Astrocyte (in vitro differentiated cells and primary cell): ENCODE results near the gene AP3B1. TPM values are rescaled to one million over a fixed set of nuclear protein-coding genes. Genes with fewer than 3 reads are reported as not detected.

Source experiments
- DNase-seq: peaks from one replicate; pipeline ENCODE4 v3.0.0-alpha.2; 2010; ENCODE audit warnings: low read depth
- FAIRE-seq: peaks from 2 replicates; lab custom pipeline; 2011; peaks lifted over from hg19 to GRCh38; lab: Jason Lieb, UNC
- H2AFZ ChIP-seq: 2 replicates; pipeline ENCODE4 v1.6.0; 2012; ENCODE audit warnings: low read depth, low read length, inconsistent platforms
- H3K27ac ChIP-seq: 2 replicates; pipeline ENCODE4 v1.5.1; 2011; ENCODE audit warnings: low read depth, low read length, inconsistent platforms
- H3K27me3 ChIP-seq: 2 replicates; pipeline ENCODE4 v1.6.0; 2011; ENCODE audit warnings: low read length, inconsistent platforms; ENCODE audit not compliant: insufficient read depth
- H3K36me3 ChIP-seq: 2 replicates; pipeline ENCODE4 v1.5.1; 2011; ENCODE audit warnings: low read length, inconsistent platforms; ENCODE audit not compliant: insufficient read depth
- H3K4me1 ChIP-seq: 2 replicates; pipeline ENCODE4 v1.5.1; 2011; ENCODE audit warnings: low read length, inconsistent platforms; ENCODE audit not compliant: insufficient read depth
- H3K4me2 ChIP-seq: 2 replicates; pipeline ENCODE4 v1.6.0; 2012; ENCODE audit warnings: low read length, inconsistent platforms
- H3K4me3 ChIP-seq: 2 replicates; pipeline ENCODE4 v1.5.1; 2011; ENCODE audit warnings: low read depth, mild to moderate bottlenecking, low read length, inconsistent platforms; ENCODE audit not compliant: insufficient read depth
- H3K79me2 ChIP-seq: 2 replicates; pipeline ENCODE4 v1.6.0; 2012; ENCODE audit warnings: mild to moderate bottlenecking, low read length, inconsistent platforms; ENCODE audit not compliant: insufficient read depth
- H3K9ac ChIP-seq: 2 replicates; pipeline ENCODE4 v1.6.0; 2012; ENCODE audit warnings: mild to moderate bottlenecking, low read length, inconsistent platforms
- H3K9me3 ChIP-seq: 2 replicates; pipeline ENCODE4 v1.5.1; 2012; ENCODE audit warnings: low read depth, mild to moderate bottlenecking, low read length, inconsistent platforms; ENCODE audit not compliant: insufficient read depth
- H4K20me1 ChIP-seq: 2 replicates; pipeline ENCODE4 v1.6.0; 2012; ENCODE audit warnings: low read length, inconsistent platforms; ENCODE audit not compliant: insufficient read depth
- H3K27ac Mint-ChIP-seq: one replicate; pipeline ENCODE4 v1.8.0; 2021; ENCODE audit warnings: mild to moderate bottlenecking, mixed read lengths; ENCODE audit not compliant: unreplicated experiment
- H3K27me3 Mint-ChIP-seq: one replicate; pipeline ENCODE4 v1.8.0; 2021; ENCODE audit warnings: low read depth, mixed read lengths; ENCODE audit not compliant: unreplicated experiment
- H3K36me3 Mint-ChIP-seq: one replicate; pipeline ENCODE4 v1.8.0; 2021; ENCODE audit warnings: low read depth, mixed read lengths; ENCODE audit not compliant: unreplicated experiment
- H3K4me1 Mint-ChIP-seq: one replicate; pipeline ENCODE4 v1.8.0; 2021; ENCODE audit warnings: low read depth, mixed read lengths; ENCODE audit not compliant: unreplicated experiment
- H3K4me3 Mint-ChIP-seq: one replicate; pipeline ENCODE4 v1.8.0; 2021; ENCODE audit warnings: mild to moderate bottlenecking, moderate library complexity, mixed read lengths; ENCODE audit not compliant: unreplicated experiment
- H3K9me3 Mint-ChIP-seq: one replicate; pipeline ENCODE4 v1.8.0; 2021; ENCODE audit warnings: mild to moderate bottlenecking, mixed read lengths; ENCODE audit not compliant: unreplicated experiment
- CTCF ChIP-seq: IDR thresholded peaks from 2 replicates; pipeline ENCODE4 v1.5.1; 2011; ENCODE audit warnings: low read depth, mild to moderate bottlenecking, inconsistent platforms, low read length, moderate library complexity; ENCODE audit not compliant: insufficient read depth
- EZH2 ChIP-seq: IDR thresholded peaks from 2 replicates; pipeline ENCODE4 v1.6.1; 2012; ENCODE audit warnings: mild to moderate bottlenecking, low read length, inconsistent platforms; ENCODE audit not compliant: insufficient read depth
- total RNA-seq: library from RNA; stranded (reverse); gene quantifications from 2 replicates; pipeline ENCODE4 v1.2.1, GENCODE V29; 2021

The AP3B1 gene
- total RNA-seq, 1 donor from 2014 or later, result 64.8 TPM

GRCh38 chr5:77985247-77985646, 309.3 kb downstream of the AP3B1 start:
- H3K36me3 Mint-ChIP-seq, result peaks cover 2% of the 10 kb centered on the region
- no peak overlapping the region for H2AFZ ChIP-seq
- H3K9me3 ChIP-seq, result no peaks in the 10 kb centered on the region
- peaks cover 2% of the 10 kb centered on the region for H3K9me3 Mint-ChIP-seq
- no peak overlapping the region for H3K4me3 Mint-ChIP-seq
- no peak overlapping the region for H3K27ac Mint-ChIP-seq
- peaks cover 19% of the 10 kb centered on the region for H3K27me3 Mint-ChIP-seq
- no peak overlapping the region for H3K4me3 ChIP-seq
- H3K4me1 ChIP-seq, result no peaks in the 10 kb centered on the region
- no peaks in the 10 kb centered on the region for H4K20me1 ChIP-seq
- H3K79me2 ChIP-seq, result no peaks in the 10 kb centered on the region
- no peak for FAIRE-seq
- no peak overlapping the region for H3K9ac ChIP-seq
- peaks cover 21% of the 10 kb centered on the region for H3K27me3 ChIP-seq
- DNase-seq, result no peak
- H3K36me3 ChIP-seq, result no peaks in the 10 kb centered on the region
- TF ChIP-seq EZH2, result no peak
- no peak overlapping the region for H3K27ac ChIP-seq
- H3K4me1 Mint-ChIP-seq, result peaks cover 7% of the 10 kb centered on the region
- no peak overlapping the region for H3K4me2 ChIP-seq

GRCh38 chr5:77984587-77984986, 309.9 kb downstream of the AP3B1 start:
- Histone ChIP-seq H4K20me1 (no peaks in the 10 kb centered on the region), H3K79me2 (no peaks in the 10 kb centered on the region), H3K9ac (no peak overlapping the region), H3K27ac (no peak overlapping the region), H3K4me3 (no peak overlapping the region), H3K4me2 (no peak overlapping the region), H3K9me3 (no peaks in the 10 kb centered on the region), H3K36me3 (no peaks in the 10 kb centered on the region), H3K27me3 (peaks cover 21% of the 10 kb centered on the region), H2AFZ (no peak overlapping the region), H3K4me1 (no peaks in the 10 kb centered on the region)
- H3K4me3 Mint-ChIP-seq, result no peak overlapping the region
- peaks cover 5% of the 10 kb centered on the region for H3K9me3 Mint-ChIP-seq
- no peak for DNase-seq
- peaks cover 3% of the 10 kb centered on the region for H3K4me1 Mint-ChIP-seq
- peaks cover 2% of the 10 kb centered on the region for H3K36me3 Mint-ChIP-seq
- FAIRE-seq, result no peak
- H3K27me3 Mint-ChIP-seq, result peaks cover 26% of the 10 kb centered on the region
- no peak overlapping the region for H3K27ac Mint-ChIP-seq
- TF ChIP-seq EZH2 (no peak), CTCF (no peak)

- no peak overlapping the region for H3K4me2 ChIP-seq
- H3K79me2 ChIP-seq, result no peaks in the 10 kb centered on the region
- TF ChIP-seq CTCF, result no peak
- TF ChIP-seq EZH2, result no peak
- no peaks in the 10 kb centered on the region for H3K9me3 ChIP-seq
- peaks cover 22% of the 10 kb centered on the region for H3K27me3 ChIP-seq
- no peak overlapping the region for H3K4me3 Mint-ChIP-seq
- no peak overlapping the region for H3K9ac ChIP-seq
- no peaks in the 10 kb centered on the region for H3K36me3 ChIP-seq
- DNase-seq (no peak), FAIRE-seq (no peak)
- peaks cover 27% of the 10 kb centered on the region for H3K27me3 Mint-ChIP-seq
- H3K9me3 Mint-ChIP-seq, result peaks cover 5% of the 10 kb centered on the region
- no peak overlapping the region for H3K27ac ChIP-seq
- H3K4me1 Mint-ChIP-seq, result peaks cover 3% of the 10 kb centered on the region
- no peak overlapping the region for H3K4me3 ChIP-seq
- no peaks in the 10 kb centered on the region for H3K4me1 ChIP-seq
- H4K20me1 ChIP-seq, result no peaks in the 10 kb centered on the region
- no peak overlapping the region for H3K27ac Mint-ChIP-seq
- H3K36me3 Mint-ChIP-seq, result peaks cover 2% of the 10 kb centered on the region
- no peak overlapping the region for H2AFZ ChIP-seq
These were observed 310.9 kb downstream of the AP3B1 start for GRCh38 chr5:77983482-77984199.
